Osteocyte (in vitro differentiated cells): Measurements from ENCODE around the gene CDC20B. TPM values are rescaled to one million over a fixed set of nuclear protein-coding genes. Genes with fewer than 3 reads are reported as not detected.

ENCODE experiments used
- DNase-seq: peaks from one replicate; pipeline ENCODE4 v3.0.0; 2021; ENCODE audit warnings: mixed read lengths; ENCODE audit not compliant: unreplicated experiment; ENCODE audit errors: extremely low spot score
- H3K27ac Mint-ChIP-seq: one replicate; pipeline ENCODE4 v1.8.0; 2021; ENCODE audit warnings: mild to moderate bottlenecking, mixed read lengths; ENCODE audit not compliant: unreplicated experiment
- H3K27me3 Mint-ChIP-seq: one replicate; pipeline ENCODE4 v1.8.0; 2021; ENCODE audit warnings: mixed read lengths; ENCODE audit not compliant: unreplicated experiment
- H3K36me3 Mint-ChIP-seq: one replicate; pipeline ENCODE4 v1.8.0; 2021; ENCODE audit warnings: mixed read lengths; ENCODE audit not compliant: unreplicated experiment
- H3K4me1 Mint-ChIP-seq: one replicate; pipeline ENCODE4 v1.8.0; 2021; ENCODE audit warnings: mixed read lengths; ENCODE audit not compliant: unreplicated experiment
- H3K4me3 Mint-ChIP-seq: one replicate; pipeline ENCODE4 v1.8.0; 2021; ENCODE audit warnings: mild to moderate bottlenecking, moderate library complexity, mixed read lengths; ENCODE audit not compliant: unreplicated experiment
- H3K9me3 Mint-ChIP-seq: one replicate; pipeline ENCODE4 v1.8.0; 2021; ENCODE audit warnings: mixed read lengths; ENCODE audit not compliant: unreplicated experiment
- long read RNA-seq: library from polyadenylated mRNA; unstranded; transcript quantifications from one replicate; pipeline ENCODE4 v2.0.0, GENCODE V29; 2021
- total RNA-seq: library from RNA; stranded (reverse); gene quantifications from 2 replicates; pipeline ENCODE4 v1.2.1, GENCODE V29; 2021
- TF ChIP-seq, protein P1 (sequence below): fragments of 200-600 bp; sonication (generic); IDR thresholded peaks from 2 replicates; pipeline ENCODE4 v1.5.0; 2021; ENCODE audit warnings: antibody characterized with exemption, mild to moderate bottlenecking, moderate library complexity

CDC20B gene, protein sequence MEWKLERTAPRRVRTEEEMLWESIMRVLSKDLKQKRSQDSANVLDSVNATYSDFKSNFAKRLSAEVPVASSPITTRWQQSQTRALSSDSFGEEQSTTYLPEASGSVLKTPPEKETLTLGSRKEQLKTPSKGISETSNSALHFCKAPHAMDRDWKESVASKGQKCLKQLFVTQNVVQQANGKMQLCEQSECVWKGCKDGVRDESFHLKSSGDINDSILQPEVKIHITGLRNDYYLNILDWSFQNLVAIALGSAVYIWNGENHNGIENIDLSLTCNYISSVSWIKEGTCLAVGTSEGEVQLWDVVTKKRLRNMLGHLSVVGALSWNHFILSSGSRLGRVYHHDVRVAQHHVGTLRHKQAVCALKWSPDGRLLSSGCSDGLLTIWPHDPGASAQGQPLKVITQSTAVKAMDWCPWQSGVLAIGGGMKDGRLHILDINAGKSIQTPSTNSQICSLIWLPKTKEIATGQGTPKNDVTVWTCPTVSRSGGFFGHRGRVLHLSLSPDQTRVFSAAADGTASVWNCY
- not detected in 2 replicates for total RNA-seq
- long read RNA-seq, partial matches to known transcripts = 0 of 4 reads
- long read RNA-seq, other reads (novel, unspliced or antisense) = 4 of 4 reads

DNA sequence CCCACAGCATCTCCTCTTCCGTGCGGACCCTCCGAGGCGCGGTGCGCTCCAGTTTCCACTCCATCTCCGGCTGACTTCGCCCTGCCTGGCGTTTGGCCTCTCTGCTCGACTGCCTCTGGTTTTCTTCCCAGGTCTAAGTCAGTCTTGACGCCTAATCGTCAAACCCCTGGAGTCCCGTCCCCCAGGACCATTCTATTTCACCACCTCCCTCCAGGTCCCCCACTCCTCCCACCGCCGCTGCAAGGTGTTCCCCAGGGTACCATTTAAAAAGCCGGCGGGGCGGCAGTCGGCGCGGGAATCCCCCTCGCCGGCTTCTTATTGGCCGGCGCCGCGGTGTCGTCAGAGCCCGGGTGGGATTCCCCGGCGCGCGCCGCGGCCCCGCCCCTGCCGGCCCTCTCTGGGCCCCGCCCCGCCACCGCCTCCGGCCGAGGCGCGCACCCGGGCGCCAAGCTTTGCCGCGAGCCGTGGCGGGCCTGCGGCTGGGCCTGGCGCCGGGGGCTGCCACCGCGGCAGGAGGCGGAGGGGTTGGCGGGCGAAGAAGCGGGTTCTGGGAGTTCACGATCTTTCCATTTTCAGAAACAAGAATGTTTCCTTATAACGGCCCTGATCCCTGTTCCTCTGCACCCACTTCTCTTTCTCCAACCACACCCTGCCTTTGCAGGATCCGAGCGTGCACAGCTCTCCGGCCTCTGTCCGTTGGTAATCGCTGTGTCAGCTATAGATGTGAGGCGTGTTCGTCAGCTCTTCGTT, at the start of gene CDC20B:
CDC20B (minus strand) TSS at position 241 of the 750 bp plus-strand sequence; CDS start at position 64, 177 bp downstream.
- peaks cover 26% of the 10 kb centered on the region for H3K4me1 Mint-ChIP-seq
- peak; percentile 87 for DNase-seq
- H3K27me3 Mint-ChIP-seq = peaks cover 57% of the 10 kb centered on the region
- TF ChIP-seq, protein P1, sequence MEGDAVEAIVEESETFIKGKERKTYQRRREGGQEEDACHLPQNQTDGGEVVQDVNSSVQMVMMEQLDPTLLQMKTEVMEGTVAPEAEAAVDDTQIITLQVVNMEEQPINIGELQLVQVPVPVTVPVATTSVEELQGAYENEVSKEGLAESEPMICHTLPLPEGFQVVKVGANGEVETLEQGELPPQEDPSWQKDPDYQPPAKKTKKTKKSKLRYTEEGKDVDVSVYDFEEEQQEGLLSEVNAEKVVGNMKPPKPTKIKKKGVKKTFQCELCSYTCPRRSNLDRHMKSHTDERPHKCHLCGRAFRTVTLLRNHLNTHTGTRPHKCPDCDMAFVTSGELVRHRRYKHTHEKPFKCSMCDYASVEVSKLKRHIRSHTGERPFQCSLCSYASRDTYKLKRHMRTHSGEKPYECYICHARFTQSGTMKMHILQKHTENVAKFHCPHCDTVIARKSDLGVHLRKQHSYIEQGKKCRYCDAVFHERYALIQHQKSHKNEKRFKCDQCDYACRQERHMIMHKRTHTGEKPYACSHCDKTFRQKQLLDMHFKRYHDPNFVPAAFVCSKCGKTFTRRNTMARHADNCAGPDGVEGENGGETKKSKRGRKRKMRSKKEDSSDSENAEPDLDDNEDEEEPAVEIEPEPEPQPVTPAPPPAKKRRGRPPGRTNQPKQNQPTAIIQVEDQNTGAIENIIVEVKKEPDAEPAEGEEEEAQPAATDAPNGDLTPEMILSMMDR = no peak
- H3K36me3 Mint-ChIP-seq = no peaks in the 10 kb centered on the region
- peak within 1 kb of the TSS; percentile 40 for H3K27ac Mint-ChIP-seq
- no peaks in the 10 kb centered on the region for H3K9me3 Mint-ChIP-seq
- peak within 1 kb of the TSS; percentile 79 for H3K4me3 Mint-ChIP-seq

DNA sequence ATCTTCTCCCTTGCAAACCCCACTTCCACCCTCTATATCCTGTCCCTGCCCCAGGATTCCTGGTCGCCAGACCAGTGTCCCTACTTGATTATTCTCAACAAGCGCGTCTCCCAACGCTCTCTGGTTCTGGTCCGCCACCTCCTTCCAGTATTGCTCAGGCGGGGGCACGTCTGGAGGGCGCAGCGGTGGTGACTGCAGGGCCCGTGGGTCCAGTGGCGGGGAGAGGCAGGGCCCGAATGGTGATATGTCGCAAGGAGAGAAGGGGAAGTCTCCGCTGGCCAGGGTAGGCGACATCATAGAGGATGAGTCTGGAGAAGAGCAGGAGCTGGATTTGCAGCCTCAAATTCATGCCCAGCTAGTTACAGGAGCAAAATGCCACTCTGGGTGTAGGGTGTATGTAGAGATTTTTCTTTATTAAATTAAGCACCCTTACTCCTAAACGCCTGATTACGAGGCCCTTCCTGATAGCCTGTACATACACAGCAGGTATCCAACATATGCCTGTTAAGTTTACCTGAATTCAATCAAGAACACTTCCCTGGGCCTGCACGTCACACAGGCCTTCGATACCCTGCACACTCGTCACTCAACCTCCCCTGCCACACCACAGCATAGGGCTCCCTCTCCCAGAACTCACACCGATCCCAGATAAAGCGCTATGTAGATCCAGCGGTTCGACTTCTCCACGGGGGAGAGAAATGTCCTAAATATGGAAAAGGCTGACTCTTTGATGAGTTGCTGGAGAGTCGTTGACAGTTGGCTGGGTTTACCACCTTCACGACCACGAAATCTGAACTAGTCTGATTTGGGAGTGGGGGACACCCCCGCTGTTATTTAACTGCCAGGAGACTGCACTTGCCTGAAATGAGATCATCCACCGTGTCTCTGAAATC, 49.4 kb upstream of the CDC20B start:
- H3K9me3 Mint-ChIP-seq = no peaks in the 10 kb centered on the region
- H3K4me1 Mint-ChIP-seq = peaks cover 27% of the 10 kb centered on the region
- no peak for DNase-seq
- no peak overlapping the region for H3K27ac Mint-ChIP-seq
- H3K4me3 Mint-ChIP-seq = no peak overlapping the region
- no peaks in the 10 kb centered on the region for H3K36me3 Mint-ChIP-seq
- peaks cover 85% of the 10 kb centered on the region for H3K27me3 Mint-ChIP-seq
- TF ChIP-seq, protein P1 = no peak

DNA sequence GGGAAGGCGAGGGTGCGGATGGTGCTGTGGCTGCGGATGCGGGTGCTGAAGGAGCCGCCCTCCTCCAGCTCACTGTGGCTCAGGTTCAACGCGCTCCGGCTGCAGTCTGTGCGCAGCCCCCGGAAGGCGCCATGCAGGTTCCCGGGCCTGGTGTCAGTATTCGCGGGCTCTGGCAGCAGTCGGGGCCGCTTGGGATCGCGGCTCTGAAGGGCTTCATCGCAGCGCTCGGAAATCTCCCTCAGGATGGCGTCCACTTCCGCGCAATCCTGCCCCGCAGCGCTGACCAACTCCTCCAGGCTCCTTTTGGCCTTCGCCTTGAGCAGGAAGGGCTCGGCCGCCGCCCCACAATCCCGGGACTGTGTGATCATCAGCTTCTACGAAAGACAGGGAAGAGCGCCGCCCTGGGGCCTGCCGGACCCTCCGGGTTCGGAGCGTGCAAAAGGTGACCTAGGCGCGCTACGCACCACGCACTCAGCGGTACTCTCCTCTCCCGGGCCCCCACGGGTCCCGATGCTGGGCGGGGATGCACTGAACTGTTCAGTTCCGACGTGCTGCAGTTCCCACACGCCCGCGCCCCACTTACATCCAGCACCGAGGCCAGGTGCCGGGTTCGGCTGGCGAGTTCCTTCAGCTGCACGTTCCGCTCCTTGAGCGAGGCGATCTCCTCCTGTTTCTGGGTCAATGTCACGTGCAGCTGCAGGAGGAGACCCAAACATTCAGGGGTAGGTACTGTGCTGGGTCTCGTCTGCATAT, 47.6 kb upstream of the CDC20B start:
- DNase-seq = no peak
- peaks cover 91% of the 10 kb centered on the region for H3K27me3 Mint-ChIP-seq
- no peak overlapping the region for H3K27ac Mint-ChIP-seq
- TF ChIP-seq, protein P1 = peak; percentile 8
- no peaks in the 10 kb centered on the region for H3K36me3 Mint-ChIP-seq
- H3K4me1 Mint-ChIP-seq = peaks cover 24% of the 10 kb centered on the region
- H3K9me3 Mint-ChIP-seq = no peaks in the 10 kb centered on the region
- H3K4me3 Mint-ChIP-seq = peak overlapping the region; percentile 64

DNA sequence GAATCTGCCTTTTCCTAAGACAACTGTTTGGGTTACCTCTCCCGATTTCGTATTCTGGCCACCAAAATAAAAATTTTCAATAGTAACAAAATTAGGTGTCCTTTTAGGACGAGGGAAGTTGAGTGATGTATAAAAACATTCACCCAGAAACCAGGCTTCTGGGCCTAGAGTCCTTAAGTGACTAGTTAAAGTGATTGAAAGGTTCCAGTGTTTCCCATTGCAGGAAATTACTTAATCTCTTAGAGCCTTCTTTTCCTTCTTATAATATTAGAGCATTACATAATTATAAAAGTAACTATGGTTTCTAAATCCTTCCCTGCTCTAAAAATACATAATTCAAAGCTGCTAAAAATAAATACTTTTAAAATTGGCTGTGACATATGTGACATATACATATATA, 46.8 kb upstream of the CDC20B start:
- Mint-ChIP-seq H3K4me3 (no peak overlapping the region), H3K36me3 (no peaks in the 10 kb centered on the region), H3K27me3 (peaks cover 88% of the 10 kb centered on the region), H3K4me1 (peaks cover 24% of the 10 kb centered on the region), H3K27ac (no peak overlapping the region), H3K9me3 (no peaks in the 10 kb centered on the region)
- TF ChIP-seq, protein P1 = no peak
- DNase-seq = no peak
